B cell (primary cell): ENCODE data around the gene BLOC1S6. TPM values are rescaled to one million over a fixed set of nuclear protein-coding genes. Genes with fewer than 3 reads are reported as not detected.

Experiments used
- ATAC-seq: fragments of 200-7000 bp; cut with Tn5 transposase; one replicate; pipeline ENCODE4 v1.10.0; 2021; ENCODE audit warnings: low read depth, mild to moderate bottlenecking, moderate number of reproducible peaks, moderate library complexity
- CTCF ChIA-PET: fragments of 350-600 bp; sonication (Branson Sonifier 250); formaldehyde crosslinking; loops from one replicate; lab custom pipeline; 2021; ENCODE audit warnings: antibody characterized with exemption, inconsistent platforms; lab: Charles Lee
- POLR2A ChIA-PET: fragments of 350-600 bp; sonication (Branson Sonifier 250); formaldehyde crosslinking; loops from one replicate; lab custom pipeline; 2021; ENCODE audit warnings: antibody characterized with exemption; lab: Charles Lee
- DNase-seq: peaks from one replicate; pipeline ENCODE4 v3.0.0; 2013
- H2AFZ ChIP-seq: 2 replicates; pipeline ENCODE4 v1.6.1; 2012; ENCODE audit warnings: mild to moderate bottlenecking, low read depth, low read length; ENCODE audit not compliant: insufficient read depth, poor library complexity, severe bottlenecking
- H3K27ac ChIP-seq, 2 donors: 1 replicate in 1 of 2; 2 replicates in 1 of 2; pipeline ENCODE4 v1.5.1; 2012 to 2013; ENCODE audit warnings: low read length in 2 of 2, mild to moderate bottlenecking in 2 of 2, moderate library complexity in 1 of 2
- H3K27me3 ChIP-seq, 4 experiments: fragments of 200-600 bp in 1 of 4; sonication (generic) in 1 of 4; replicated peaks in 1 of 4; 1 replicate in 2 of 4; 2 replicates in 2 of 4; pipeline versions ENCODE4 v1.6.1 to v1.7.0; 2013 to 2016; ENCODE audit warnings: low read length in 3 of 4, mild to moderate bottlenecking in 2 of 4, mixed read lengths in 1 of 4, moderate library complexity in 1 of 4; ENCODE audit not compliant: insufficient read depth in 4 of 4, control insufficient read depth in 3 of 4; ENCODE audit errors: control extremely low read depth in 1 of 4
- H3K36me3 ChIP-seq, 2 experiments: replicated peaks in 1 of 2; 1 replicate in 1 of 2; 2 replicates in 1 of 2; pipeline versions ENCODE4 v1.6.1 to v1.7.1; 2013; ENCODE audit warnings: low read length in 1 of 2; ENCODE audit not compliant: insufficient read depth in 2 of 2, control insufficient read depth in 1 of 2; ENCODE audit errors: control extremely low read depth in 1 of 2, extremely low read depth in 1 of 2
- H3K4me1 ChIP-seq, 2 donors: fragments of 200-600 bp in 1 of 2; sonication (generic) in 1 of 2; 1 replicate in 1 of 2; 2 replicates in 1 of 2; pipeline versions ENCODE4 v1.5.1 to v1.6.1; 2013 to 2017; ENCODE audit warnings: low read length in 2 of 2; ENCODE audit not compliant: control insufficient read depth in 2 of 2, insufficient read depth in 2 of 2
- H3K4me2 ChIP-seq: replicated peaks from 2 replicates; pipeline ENCODE3; 2012; ENCODE audit warnings: mild to moderate bottlenecking, low read depth, low read length; ENCODE audit not compliant: poor library complexity, severe bottlenecking
- H3K4me3 ChIP-seq, 5 experiments: fragments of 200-600 bp in 1 of 5; sonication (generic) in 1 of 5; 1 replicate in 3 of 5; 2 replicates in 2 of 5; pipeline versions ENCODE4 v1.5.1 to v1.7.0; 2011 to 2016; ENCODE audit warnings: low read length in 4 of 5, mild to moderate bottlenecking in 4 of 5, low read depth in 2 of 5, control low read depth in 1 of 5, moderate library complexity in 1 of 5; ENCODE audit not compliant: insufficient read depth in 1 of 5; ENCODE audit errors: control extremely low read depth in 1 of 5, extremely low read depth in 1 of 5
- H3K79me2 ChIP-seq: fragments of 200-600 bp; sonication (generic); one replicate; pipeline ENCODE4 v1.6.0; 2016; ENCODE audit warnings: low read length; ENCODE audit not compliant: control insufficient read depth, insufficient read depth
- H3K9ac ChIP-seq: fragments of 200-600 bp; sonication (generic); 2 replicates; pipeline ENCODE4 v1.6.1; 2017; ENCODE audit warnings: mild to moderate bottlenecking, low read length, moderate library complexity
- H3K9me3 ChIP-seq, 3 donors: one replicate each; pipeline versions ENCODE4 v1.6.1 to v1.7.1; 2013; ENCODE audit warnings: low read length in 2 of 3; ENCODE audit not compliant: control insufficient read depth in 2 of 3, insufficient read depth in 1 of 3; ENCODE audit errors: control extremely low read depth in 1 of 3
- H4K20me1 ChIP-seq: 2 replicates; pipeline ENCODE4 v1.6.0; 2012; ENCODE audit warnings: mild to moderate bottlenecking, low read length; ENCODE audit not compliant: insufficient read depth, control insufficient read depth, poor library complexity, severe bottlenecking
- H3K27ac Mint-ChIP-seq: one replicate; pipeline ENCODE4 v1.8.0; 2021; ENCODE audit warnings: mixed read lengths
- H3K27me3 Mint-ChIP-seq: one replicate; pipeline ENCODE4 v1.8.0; 2021; ENCODE audit warnings: mixed read lengths
- H3K4me1 Mint-ChIP-seq: one replicate; pipeline ENCODE4 v1.8.0; 2021; ENCODE audit warnings: mixed read lengths
- H3K4me3 Mint-ChIP-seq: one replicate; pipeline ENCODE4 v1.8.0; 2021; ENCODE audit warnings: mixed read lengths
- H3K9me3 Mint-ChIP-seq: one replicate; pipeline ENCODE4 v1.8.0; 2022; ENCODE audit warnings: mixed read lengths; ENCODE audit not compliant: insufficient read depth
- EZH2 ChIP-seq: IDR thresholded peaks from 2 replicates; pipeline ENCODE4 v1.6.1; 2012; ENCODE audit warnings: borderline replicate concordance, low read depth, mild to moderate bottlenecking, moderate library complexity, low read length; ENCODE audit not compliant: insufficient read depth, poor library complexity, severe bottlenecking
- WGBS: methylation state at CpG from one replicate; pipeline ENCODE4 v1.1.5; 2013; ENCODE audit warnings: missing lambda C conversion rate; ENCODE audit not compliant: insufficient coverage; 5-methylcytosine and 5-hydroxymethylcytosine counted together
- intact Hi-C: fragments of 100-400 bp; cut with micrococcal nuclease; formaldehyde crosslinking; loops from one replicate; pipeline ENCODE4 v1.10.0; 2022
- polyA plus RNA-seq: library from polyadenylated mRNA; depleted of rRNA; stranded (reverse); fragments of >200 nt; gene quantifications from 2 replicates; pipeline ENCODE4 v1.2.3, GENCODE V29; 2012
- total RNA-seq, 2 donors: library from RNA; stranded (reverse); fragments of 120-200 nt in 1 of 2; gene quantifications; 1 replicate in 1 of 2; 2 replicates in 1 of 2; pipeline versions ENCODE4 v1.2.3 to v1.2.4, GENCODE V29; 2013 to 2022
- TF ChIP-seq, protein P1 (sequence below): fragments of 200-600 bp; IDR thresholded peaks from one replicate; pipeline ENCODE4 v1.8.0; 2022; ENCODE audit warnings: antibody characterized with exemption, mild to moderate bottlenecking

Gene BLOC1S6
- total and polyA plus RNA-seq, 2 donors (not counting 1 experiment from before 2014, with no cell fraction given): 12.4 to 60.8 TPM

DNA sequence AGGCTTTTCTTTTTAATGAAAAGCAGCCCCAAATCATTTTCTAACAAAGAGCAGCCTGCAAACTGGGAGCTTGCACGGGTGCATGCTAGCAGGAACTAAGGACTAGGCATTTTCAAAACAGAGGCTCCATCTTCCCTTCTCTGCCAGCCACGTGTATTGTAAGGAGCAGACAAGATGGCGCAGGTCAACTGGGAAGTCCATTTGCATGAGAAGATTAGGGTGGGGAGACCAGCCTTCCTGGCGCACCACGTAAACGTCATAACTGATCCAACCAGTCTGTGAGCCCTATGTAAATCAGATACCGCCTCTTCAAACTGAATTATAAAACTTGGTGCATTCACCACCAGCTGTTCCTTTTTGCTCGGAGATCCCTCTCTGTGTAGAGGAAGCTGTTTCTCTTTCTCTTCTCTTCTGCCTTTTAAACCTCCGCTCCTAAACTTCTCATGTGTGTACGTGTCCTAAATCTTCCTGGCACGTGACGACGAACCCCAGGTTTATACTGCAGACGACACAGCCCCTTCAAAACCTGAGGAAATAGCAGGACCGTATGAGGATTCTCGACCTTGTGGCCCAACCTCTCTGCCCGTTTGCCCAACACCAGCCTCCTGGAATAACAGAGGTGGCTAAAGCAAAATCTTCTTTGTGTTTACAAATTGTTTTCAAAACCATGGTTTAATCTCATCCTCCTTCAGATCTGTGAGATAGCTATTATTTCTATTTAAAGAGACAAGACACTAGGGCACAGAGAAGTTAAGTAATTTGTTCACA, 38.2 kb upstream of the BLOC1S6 start:
- no peak overlapping the region for H3K4me2 ChIP-seq
- H3K4me3 Mint-ChIP-seq: no peak overlapping the region

More for the DNA sequence above, 38.2 kb upstream of the BLOC1S6 start:
- ChIA-PET POLR2A (no interaction called here), CTCF (no interaction called here)
- TF ChIP-seq EZH2: no peak
- TF ChIP-seq, protein P1, sequence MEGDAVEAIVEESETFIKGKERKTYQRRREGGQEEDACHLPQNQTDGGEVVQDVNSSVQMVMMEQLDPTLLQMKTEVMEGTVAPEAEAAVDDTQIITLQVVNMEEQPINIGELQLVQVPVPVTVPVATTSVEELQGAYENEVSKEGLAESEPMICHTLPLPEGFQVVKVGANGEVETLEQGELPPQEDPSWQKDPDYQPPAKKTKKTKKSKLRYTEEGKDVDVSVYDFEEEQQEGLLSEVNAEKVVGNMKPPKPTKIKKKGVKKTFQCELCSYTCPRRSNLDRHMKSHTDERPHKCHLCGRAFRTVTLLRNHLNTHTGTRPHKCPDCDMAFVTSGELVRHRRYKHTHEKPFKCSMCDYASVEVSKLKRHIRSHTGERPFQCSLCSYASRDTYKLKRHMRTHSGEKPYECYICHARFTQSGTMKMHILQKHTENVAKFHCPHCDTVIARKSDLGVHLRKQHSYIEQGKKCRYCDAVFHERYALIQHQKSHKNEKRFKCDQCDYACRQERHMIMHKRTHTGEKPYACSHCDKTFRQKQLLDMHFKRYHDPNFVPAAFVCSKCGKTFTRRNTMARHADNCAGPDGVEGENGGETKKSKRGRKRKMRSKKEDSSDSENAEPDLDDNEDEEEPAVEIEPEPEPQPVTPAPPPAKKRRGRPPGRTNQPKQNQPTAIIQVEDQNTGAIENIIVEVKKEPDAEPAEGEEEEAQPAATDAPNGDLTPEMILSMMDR: no peak
- Mint-ChIP-seq H3K27me3 (peaks cover 14% of the 10 kb centered on the region), H3K9me3 (no peaks in the 10 kb centered on the region), H3K27ac (no peak overlapping the region), H3K4me1 (peaks cover 3% of the 10 kb centered on the region)
- Histone ChIP-seq H2AFZ (no peak overlapping the region), H3K4me1 (no peaks in the 10 kb centered on the region), H3K9ac (no peak overlapping the region), H3K9me3 (no peaks in the 10 kb centered on the region), H4K20me1 (no peaks in the 10 kb centered on the region), H3K36me3 (no peaks in the 10 kb centered on the region), H3K4me3 (no peak overlapping the region), H3K27ac (no peak overlapping the region), H3K27me3 (peaks cover 0 to 4% (median 2%) of the 10 kb centered on the region in 4 experiments), H3K79me2 (no peaks in the 10 kb centered on the region)
- no peak for DNase-seq
- intact Hi-C loops: no loop called here
- 95% methylated on average over 10 of the region's 17 CpGs for WGBS
- ATAC-seq: no peak
